ENCODE data around the gene TESMIN.

DNA sequence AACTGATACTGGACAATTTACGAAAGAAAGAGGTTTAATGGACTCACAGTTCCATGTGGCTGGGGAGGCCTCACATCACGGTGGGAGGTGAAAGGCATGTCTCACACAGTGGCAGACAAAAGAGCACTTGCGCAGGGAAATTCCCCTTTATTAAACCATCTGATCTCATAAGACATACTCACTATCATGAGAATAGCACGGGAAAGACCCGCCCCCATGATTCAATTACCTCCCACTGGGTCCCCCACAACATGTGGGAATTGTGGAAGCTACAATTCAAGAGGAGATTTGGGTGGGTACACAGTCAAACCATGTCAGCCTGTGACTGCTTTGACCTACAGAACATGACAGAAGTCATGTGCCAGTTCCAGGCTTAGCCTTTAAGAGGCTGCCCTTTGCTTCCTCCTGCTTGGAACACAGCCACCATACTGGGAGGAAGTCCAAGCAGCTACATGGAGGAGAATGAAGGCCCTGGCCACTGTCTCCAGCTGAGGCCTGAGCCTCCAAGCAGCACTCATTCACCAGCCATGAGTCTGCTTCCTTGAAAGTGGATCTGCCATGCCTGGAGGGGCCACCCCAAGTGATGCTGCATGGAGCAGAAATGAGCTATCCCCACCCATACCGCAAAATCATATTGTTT, 77.9 kb downstream of the TESMIN start:
- TF ChIP-seq RAD21 (IDR thresholded peaks at IDR 0.05; ENCODE audit: low read depth) (no peak), FOXM1 (IDR thresholded peaks at IDR 0.05; ENCODE audit: borderline replicate concordance, low read depth) (no peak), CEBPB (IDR thresholded peaks at IDR 0.05) (no peak), EGR1 (IDR thresholded peaks at IDR 0.05) (no peak), EP300 (IDR thresholded peaks at IDR 0.05; ENCODE audit: borderline replicate concordance) (no peak), CREB1 (IDR thresholded peaks at IDR 0.05; ENCODE audit: low read depth) (no peak), TAF1 (IDR thresholded peaks at IDR 0.05; ENCODE audit: low read depth) (no peak), YY1 (IDR thresholded peaks at IDR 0.05; ENCODE audit: low read depth) (no peak), TCF12 (IDR thresholded peaks at IDR 0.05; ENCODE audit: low read depth) (no peak)
- TF ChIP-seq, protein P1, sequence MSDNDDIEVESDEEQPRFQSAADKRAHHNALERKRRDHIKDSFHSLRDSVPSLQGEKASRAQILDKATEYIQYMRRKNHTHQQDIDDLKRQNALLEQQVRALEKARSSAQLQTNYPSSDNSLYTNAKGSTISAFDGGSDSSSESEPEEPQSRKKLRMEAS (IDR thresholded peaks at IDR 0.05) = no peak

Measured in Ishikawa (cell line).